ENCODE measurements around the gene COL21A1.

DNA sequence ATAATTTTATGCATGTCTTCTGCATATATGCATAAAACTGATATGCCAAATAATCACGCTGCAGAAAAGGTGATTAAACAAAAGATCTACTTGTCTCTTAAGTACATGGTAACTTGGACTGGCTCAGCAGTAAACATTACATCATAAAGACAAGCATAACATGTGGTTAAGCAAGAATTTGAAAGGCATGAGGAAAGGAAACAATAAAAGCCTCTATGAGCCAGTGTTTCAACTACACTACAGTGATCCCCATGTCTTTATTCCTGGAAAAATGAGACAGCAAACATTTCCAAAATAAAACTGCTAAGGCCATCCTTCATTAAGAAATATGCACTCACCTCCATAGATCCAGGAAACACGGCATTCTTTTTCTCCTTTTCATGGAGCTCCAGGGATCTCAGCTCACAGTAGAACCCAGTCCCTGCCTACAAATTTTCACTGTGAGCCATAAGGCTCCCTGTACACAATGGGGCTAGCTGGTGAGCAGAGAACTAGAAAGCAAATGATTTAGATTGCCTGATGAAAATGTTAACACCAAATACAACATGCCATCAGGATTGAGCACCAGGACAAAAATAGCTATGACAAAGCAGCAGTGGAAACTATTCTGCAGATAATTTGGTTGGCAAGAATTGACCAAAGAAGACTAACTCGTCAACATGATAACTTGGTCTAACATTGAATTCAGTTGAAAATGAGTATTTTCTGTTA is 156.1 kb downstream of the COL21A1 start:
- no peak for TF ChIP-seq POLR2A (IDR thresholded peaks at IDR 0.05)
- TF ChIP-seq, protein P1, sequence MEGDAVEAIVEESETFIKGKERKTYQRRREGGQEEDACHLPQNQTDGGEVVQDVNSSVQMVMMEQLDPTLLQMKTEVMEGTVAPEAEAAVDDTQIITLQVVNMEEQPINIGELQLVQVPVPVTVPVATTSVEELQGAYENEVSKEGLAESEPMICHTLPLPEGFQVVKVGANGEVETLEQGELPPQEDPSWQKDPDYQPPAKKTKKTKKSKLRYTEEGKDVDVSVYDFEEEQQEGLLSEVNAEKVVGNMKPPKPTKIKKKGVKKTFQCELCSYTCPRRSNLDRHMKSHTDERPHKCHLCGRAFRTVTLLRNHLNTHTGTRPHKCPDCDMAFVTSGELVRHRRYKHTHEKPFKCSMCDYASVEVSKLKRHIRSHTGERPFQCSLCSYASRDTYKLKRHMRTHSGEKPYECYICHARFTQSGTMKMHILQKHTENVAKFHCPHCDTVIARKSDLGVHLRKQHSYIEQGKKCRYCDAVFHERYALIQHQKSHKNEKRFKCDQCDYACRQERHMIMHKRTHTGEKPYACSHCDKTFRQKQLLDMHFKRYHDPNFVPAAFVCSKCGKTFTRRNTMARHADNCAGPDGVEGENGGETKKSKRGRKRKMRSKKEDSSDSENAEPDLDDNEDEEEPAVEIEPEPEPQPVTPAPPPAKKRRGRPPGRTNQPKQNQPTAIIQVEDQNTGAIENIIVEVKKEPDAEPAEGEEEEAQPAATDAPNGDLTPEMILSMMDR (IDR thresholded peaks at IDR 0.05): no peak
